ENCODE results near the gene CAMTA1. TPM values are rescaled to one million over a fixed set of nuclear protein-coding genes. Genes with fewer than 3 reads are reported as not detected.

CAMTA1 gene
- total RNA-seq, 1 donor: 56.1 TPM

DNA sequence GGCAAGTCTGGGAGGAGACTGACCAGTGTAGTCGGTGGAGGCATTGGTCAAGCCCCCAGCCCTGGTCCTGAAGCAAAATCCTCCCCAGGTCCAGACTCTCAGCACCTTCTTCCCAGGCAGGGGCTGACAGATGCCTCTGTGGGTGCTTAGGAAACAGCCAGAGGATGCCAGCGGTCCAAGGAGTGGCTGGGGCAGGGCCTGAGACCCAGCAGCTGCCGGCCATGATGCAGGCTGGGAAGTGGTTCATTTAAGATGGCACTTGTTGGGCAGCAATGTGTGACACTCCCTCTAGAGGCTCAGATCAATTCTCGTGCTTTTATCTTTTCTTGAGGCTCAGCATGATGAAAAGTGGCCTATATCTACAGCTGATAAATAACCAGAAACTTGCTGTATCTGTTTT, 820.8 kb downstream of the CAMTA1 start:
- no peak for DNase-seq (ENCODE audit: low read depth)
- no peak for TF ChIP-seq CTCF (IDR thresholded peaks at IDR 0.05; ENCODE audit: insufficient read depth, low read depth, low read length)
- no peak overlapping the region for H3K4me3 ChIP-seq (ENCODE audit: low read depth, low read length)

DNA sequence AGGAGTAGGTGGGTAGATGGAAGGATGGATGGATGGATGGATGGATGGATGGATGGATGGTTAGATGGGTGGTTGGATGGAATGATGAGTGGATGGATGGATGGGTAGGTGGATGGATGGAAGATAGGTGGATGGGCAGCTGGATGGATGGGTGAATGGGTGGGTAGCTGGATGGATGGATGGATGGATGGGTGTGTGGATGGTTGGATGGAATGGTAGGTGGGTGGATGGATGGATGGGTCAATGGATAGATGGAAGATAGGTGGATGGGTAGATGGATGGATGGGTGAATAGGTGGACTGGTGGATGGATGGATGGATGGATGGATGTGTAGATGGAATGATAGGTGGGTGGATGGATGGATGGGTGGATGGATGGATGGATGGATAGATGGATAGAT, 821.8 kb downstream of the CAMTA1 start:
- DNase-seq (ENCODE audit: low read depth): no peak
- TF ChIP-seq CTCF (IDR thresholded peaks at IDR 0.05; ENCODE audit: insufficient read depth, low read depth, low read length): no peak
- H3K4me3 ChIP-seq (ENCODE audit: low read depth, low read length): no peak overlapping the region

GRCh38 chr1:7608628-7609305, 823.5 kb downstream of the CAMTA1 start:
- H3K4me3 ChIP-seq (ENCODE audit: low read depth, low read length): no peak overlapping the region
- no peak for DNase-seq (ENCODE audit: low read depth)
- no peak for TF ChIP-seq CTCF (IDR thresholded peaks at IDR 0.05; ENCODE audit: insufficient read depth, low read depth, low read length)

- no peak overlapping the region for H3K4me3 ChIP-seq (ENCODE audit: low read depth, low read length)
- DNase-seq (ENCODE audit: low read depth): no peak
- TF ChIP-seq CTCF (IDR thresholded peaks at IDR 0.05; ENCODE audit: insufficient read depth, low read depth, low read length): no peak
These were observed 824.2 kb downstream of the CAMTA1 start for GRCh38 chr1:7609311-7609994.

GRCh38 chr1:7610106-7610731, 825.0 kb downstream of the CAMTA1 start:
- DNase-seq (ENCODE audit: low read depth): no peak
- no peak overlapping the region for H3K4me3 ChIP-seq (ENCODE audit: low read depth, low read length)
- TF ChIP-seq CTCF (IDR thresholded peaks at IDR 0.05; ENCODE audit: insufficient read depth, low read depth, low read length): no peak

- no peak for DNase-seq (ENCODE audit: low read depth)
- TF ChIP-seq CTCF (IDR thresholded peaks at IDR 0.05; ENCODE audit: insufficient read depth, low read depth, low read length): no peak
- H3K4me3 ChIP-seq (ENCODE audit: low read depth, low read length): no peak overlapping the region
These were observed 825.7 kb downstream of the CAMTA1 start for GRCh38 chr1:7610936-7611335.

Measured in fibroblast of villous mesenchyme (primary cell).